ENCODE results near the gene PSMD6. TPM values are rescaled to one million over a fixed set of nuclear protein-coding genes. Genes with fewer than 3 reads are reported as not detected.

The PSMD6 gene
- total and polyA plus RNA-seq, 9 donors, result 30.8 to 68.6 (median 55.7) TPM

GRCh38 chr3:63988943-63989342 is 34.4 kb downstream of the PSMD6 start:
- H3K4me3 ChIP-seq, result no peak overlapping the region
- no peaks in the 10 kb centered on the region for H3K9me3 ChIP-seq
- H3K27ac ChIP-seq, result no peak overlapping the region
- intact Hi-C loops (cut with DNase I), result loop anchor here in 1 of 4 donors (10.0 kb wide), 1 partner anchor 64 kb away; no protein-coding TSS in a partner anchor
- H3K27me3 ChIP-seq, result no peaks in the 10 kb centered on the region
- WGBS, 3 donors, result 86 to 89% (median 87%) methylated on average over 4 of the region's 4 CpGs
- no peak for DNase-seq
- H3K4me1 ChIP-seq (ENCODE audit: insufficient read depth), result no peaks in the 10 kb centered on the region
- TF ChIP-seq CTCF (IDR thresholded peaks at IDR 0.05) (no peak), EP300 (IDR thresholded peaks at IDR 0.05) (no peak), POLR2A (IDR thresholded peaks at IDR 0.05) (no peak)
- no peaks in the 10 kb centered on the region for H3K36me3 ChIP-seq

DNA sequence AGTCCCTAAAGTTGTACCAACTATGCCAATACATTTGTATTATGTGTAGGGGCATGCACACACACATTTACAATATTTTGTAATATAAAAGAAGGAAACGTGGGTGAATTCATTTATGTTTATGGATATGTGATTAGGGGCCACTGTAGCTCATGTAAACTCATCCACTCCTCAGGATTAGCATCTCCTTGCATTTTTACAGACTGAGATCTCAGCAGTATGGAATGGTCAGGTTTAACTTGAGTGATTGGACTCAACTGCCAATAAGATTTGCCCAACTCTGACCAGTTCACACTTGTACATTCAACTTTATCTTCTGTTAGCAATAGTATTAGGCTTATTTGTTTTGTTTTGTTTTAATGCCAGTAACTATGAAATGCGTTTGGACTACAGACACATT is 36.5 kb downstream of the PSMD6 start:
- H3K36me3 ChIP-seq, result no peaks in the 10 kb centered on the region
- no peaks in the 10 kb centered on the region for H3K9me3 ChIP-seq
- H3K27me3 ChIP-seq, result no peaks in the 10 kb centered on the region
- DNase-seq, result no peak
- intact Hi-C loops (cut with DNase I), result loop anchor here in 1 of 4 donors (10.0 kb wide), 1 partner anchor 62 kb away; no protein-coding TSS in a partner anchor
- TF ChIP-seq POLR2A (IDR thresholded peaks at IDR 0.05) (no peak), CTCF (IDR thresholded peaks at IDR 0.05) (no peak), EP300 (IDR thresholded peaks at IDR 0.05) (no peak)
- no peaks in the 10 kb centered on the region for H3K4me1 ChIP-seq (ENCODE audit: insufficient read depth)
- no peak overlapping the region for H3K4me3 ChIP-seq
- 85 to 86% (median 86%) methylated on average over 2 of the region's 2 CpGs for WGBS, 3 donors
- H3K27ac ChIP-seq, result no peak overlapping the region

DNA sequence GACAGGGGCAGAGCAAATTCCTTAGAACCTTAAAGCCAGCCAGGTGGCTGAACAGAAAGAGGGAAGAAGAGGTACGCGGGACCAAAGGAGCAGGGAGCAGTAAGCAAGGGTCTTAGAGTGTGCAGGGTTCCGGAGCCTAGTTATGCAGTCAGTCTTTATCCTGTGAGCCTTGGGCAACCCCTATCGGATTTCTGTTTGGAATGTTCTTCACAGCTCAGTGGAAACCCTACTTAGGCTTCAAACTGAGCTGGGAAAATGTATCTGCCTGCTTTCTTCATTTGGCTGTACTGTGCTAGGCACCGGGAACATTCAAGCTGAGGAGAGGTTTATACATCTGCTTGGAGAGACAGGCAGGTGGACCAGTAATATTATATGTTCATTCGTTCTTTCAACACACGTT is 37.1 kb downstream of the PSMD6 start:
- DNase-seq, result no peak
- Histone ChIP-seq H3K27me3 (no peaks in the 10 kb centered on the region), H3K4me1 (ENCODE audit: insufficient read depth) (no peaks in the 10 kb centered on the region), H3K9me3 (no peaks in the 10 kb centered on the region), H3K27ac (no peak overlapping the region), H3K4me3 (no peak overlapping the region), H3K36me3 (no peaks in the 10 kb centered on the region)
- intact Hi-C loops (cut with DNase I), result loop anchor here in 1 of 4 donors (10.0 kb wide), 1 partner anchor 61 kb away; no protein-coding TSS in a partner anchor
- no peak for TF ChIP-seq CTCF (IDR thresholded peaks at IDR 0.05)
- TF ChIP-seq POLR2A (IDR thresholded peaks at IDR 0.05), result no peak
- no peak for TF ChIP-seq EP300 (IDR thresholded peaks at IDR 0.05)
- WGBS, 3 donors, result 87 to 90% (median 88%) methylated on average over 7 of the region's 7 CpGs

DNA sequence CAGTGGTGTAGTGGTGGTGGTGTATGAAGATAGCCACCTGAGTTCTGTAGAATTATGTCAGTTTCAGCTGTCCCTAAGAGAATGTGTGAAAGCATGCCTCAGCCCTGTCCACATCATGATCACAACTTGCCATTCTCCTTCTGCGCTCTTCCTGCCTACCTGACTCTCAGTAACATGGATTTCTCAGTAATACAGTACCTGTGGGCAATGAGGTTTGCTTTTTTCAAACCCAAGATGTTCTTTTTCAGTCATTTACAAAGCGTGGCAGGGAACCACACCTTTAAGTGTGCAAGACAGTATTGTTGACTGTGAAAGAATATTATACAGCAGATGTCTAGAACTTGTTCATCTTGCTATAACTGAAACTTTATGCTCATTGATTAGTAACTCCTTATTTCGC is 38.9 kb downstream of the PSMD6 start:
- no peaks in the 10 kb centered on the region for H3K36me3 ChIP-seq
- H3K4me3 ChIP-seq, result no peak overlapping the region
- TF ChIP-seq CTCF (IDR thresholded peaks at IDR 0.05), result no peak
- TF ChIP-seq EP300 (IDR thresholded peaks at IDR 0.05), result no peak
- no peak for TF ChIP-seq POLR2A (IDR thresholded peaks at IDR 0.05)
- no peak for DNase-seq
- no peak overlapping the region for H3K27ac ChIP-seq
- H3K9me3 ChIP-seq, result no peaks in the 10 kb centered on the region
- WGBS, 3 donors, result 97 to 98% (median 98%) methylated on average over 3 of the region's 3 CpGs
- intact Hi-C loops (cut with DNase I), result loop anchor here in 1 of 4 donors (10.0 kb wide), 1 partner anchor 60 kb away; no protein-coding TSS in a partner anchor
- H3K27me3 ChIP-seq, result no peaks in the 10 kb centered on the region
- H3K4me1 ChIP-seq (ENCODE audit: insufficient read depth), result no peaks in the 10 kb centered on the region

Measured in ovary (tissue), 9 donors.